Measurements from ENCODE around the gene PPM1E. TPM values are rescaled to one million over a fixed set of nuclear protein-coding genes. Genes with fewer than 3 reads are reported as not detected.
"Not testable (repeated sequence)": the region's sequence is repeated elsewhere in the genome, so short reads cannot be mapped to it uniquely, and the experiment has no call there.

PPM1E gene
- total and polyA plus RNA-seq, 4 donors: 0.08 to 1.3 (median 0.66) TPM

DNA sequence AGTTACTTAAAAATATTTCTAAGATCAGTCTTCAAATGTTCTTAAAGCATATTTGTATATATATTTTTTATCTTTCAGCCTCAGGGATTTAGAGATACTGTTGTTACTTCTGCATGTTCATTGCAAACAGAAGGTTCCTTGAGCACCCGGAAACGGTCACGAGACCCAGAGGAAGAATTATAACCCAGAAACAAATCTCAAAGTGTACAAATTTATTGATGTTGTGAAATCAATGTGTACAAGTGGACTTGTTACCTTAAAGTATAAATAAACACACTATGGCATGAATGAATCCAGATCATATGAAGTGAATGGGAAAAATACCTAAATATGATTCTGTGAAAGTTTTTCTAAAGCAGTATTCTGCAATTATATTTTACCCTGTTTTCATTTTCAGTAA, 21.6 kb upstream of the PPM1E start:
- 89 to 94% methylated on average over 3 of the region's 3 CpGs for WGBS, 2 donors
- H3K27ac ChIP-seq (ENCODE audit: low read depth in 1 of 2, low read length in 1 of 2): no peak overlapping the region
- no peaks in the 10 kb centered on the region for H3K9me3 ChIP-seq (ENCODE audit: control insufficient read depth in 4 of 4, insufficient read depth in 3 of 4, low read length in 3 of 4)
- TF ChIP-seq, protein P1, sequence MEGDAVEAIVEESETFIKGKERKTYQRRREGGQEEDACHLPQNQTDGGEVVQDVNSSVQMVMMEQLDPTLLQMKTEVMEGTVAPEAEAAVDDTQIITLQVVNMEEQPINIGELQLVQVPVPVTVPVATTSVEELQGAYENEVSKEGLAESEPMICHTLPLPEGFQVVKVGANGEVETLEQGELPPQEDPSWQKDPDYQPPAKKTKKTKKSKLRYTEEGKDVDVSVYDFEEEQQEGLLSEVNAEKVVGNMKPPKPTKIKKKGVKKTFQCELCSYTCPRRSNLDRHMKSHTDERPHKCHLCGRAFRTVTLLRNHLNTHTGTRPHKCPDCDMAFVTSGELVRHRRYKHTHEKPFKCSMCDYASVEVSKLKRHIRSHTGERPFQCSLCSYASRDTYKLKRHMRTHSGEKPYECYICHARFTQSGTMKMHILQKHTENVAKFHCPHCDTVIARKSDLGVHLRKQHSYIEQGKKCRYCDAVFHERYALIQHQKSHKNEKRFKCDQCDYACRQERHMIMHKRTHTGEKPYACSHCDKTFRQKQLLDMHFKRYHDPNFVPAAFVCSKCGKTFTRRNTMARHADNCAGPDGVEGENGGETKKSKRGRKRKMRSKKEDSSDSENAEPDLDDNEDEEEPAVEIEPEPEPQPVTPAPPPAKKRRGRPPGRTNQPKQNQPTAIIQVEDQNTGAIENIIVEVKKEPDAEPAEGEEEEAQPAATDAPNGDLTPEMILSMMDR (IDR thresholded peaks at IDR 0.05; ENCODE audit: control extremely low read depth, extremely low read depth): no peak
- H3K9ac ChIP-seq (ENCODE audit: insufficient read depth in 1 of 2, low read length in 2 of 2): no peak overlapping the region
- DNase-seq (no peak), ATAC-seq (ENCODE audit: insufficient read depth, low FRiP score) (no peak)
- no peak overlapping the region for H3K4me3 ChIP-seq
- H3K36me3 ChIP-seq (ENCODE audit: control insufficient read depth in 4 of 4, insufficient read depth in 4 of 4, low read length in 4 of 4): peaks cover 0 to 4% (median 2%) of the 10 kb centered on the region in 4 donors
- no peaks in the 10 kb centered on the region for H3K4me1 ChIP-seq (ENCODE audit: control insufficient read depth in 5 of 5, insufficient read depth in 5 of 5, low read length in 5 of 5)
- H3K27me3 ChIP-seq (ENCODE audit: control insufficient read depth in 3 of 3, insufficient read depth in 3 of 3, low read length in 2 of 3): no peaks in the 10 kb centered on the region

DNA sequence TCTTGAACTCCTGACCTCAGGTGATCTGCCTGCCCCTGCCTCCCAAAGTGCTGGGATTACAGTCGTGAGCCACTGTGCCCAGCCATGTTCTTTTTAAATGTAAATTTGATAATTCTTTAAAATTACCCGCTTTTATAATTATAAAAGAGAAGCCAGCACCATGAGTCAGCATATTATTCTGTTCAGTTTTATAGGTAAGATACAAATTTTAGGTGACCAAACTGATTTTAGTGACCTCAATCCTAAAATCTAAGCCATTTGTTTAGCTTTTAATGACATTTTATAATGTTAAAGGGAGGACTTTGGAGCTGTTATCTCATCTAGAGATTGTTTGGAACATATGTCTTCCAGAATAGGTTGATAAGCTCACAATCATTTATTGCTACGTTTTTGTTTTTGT, 20.8 kb upstream of the PPM1E start:
- TF ChIP-seq, protein P1 (IDR thresholded peaks at IDR 0.05; ENCODE audit: control extremely low read depth, extremely low read depth): no peak
- no peak overlapping the region for H3K4me3 ChIP-seq
- H3K9me3 ChIP-seq (ENCODE audit: control insufficient read depth in 4 of 4, insufficient read depth in 3 of 4, low read length in 3 of 4): no peaks in the 10 kb centered on the region
- no peak for DNase-seq
- no peak overlapping the region for H3K9ac ChIP-seq (ENCODE audit: insufficient read depth in 1 of 2, low read length in 2 of 2)
- no peaks in the 10 kb centered on the region for H3K27me3 ChIP-seq (ENCODE audit: control insufficient read depth in 3 of 3, insufficient read depth in 3 of 3, low read length in 2 of 3)
- H3K4me1 ChIP-seq (ENCODE audit: control insufficient read depth in 5 of 5, insufficient read depth in 5 of 5, low read length in 5 of 5): no peaks in the 10 kb centered on the region
- WGBS, 2 donors: 85 to 88% methylated on average over 3 of the region's 3 CpGs
- no peak overlapping the region for H3K27ac ChIP-seq (ENCODE audit: low read depth in 1 of 2, low read length in 1 of 2)
- peaks cover 0 to 4% (median 2%) of the 10 kb centered on the region in 4 donors for H3K36me3 ChIP-seq (ENCODE audit: control insufficient read depth in 4 of 4, insufficient read depth in 4 of 4, low read length in 4 of 4)
- no peak for ATAC-seq (ENCODE audit: insufficient read depth, low FRiP score)

DNA sequence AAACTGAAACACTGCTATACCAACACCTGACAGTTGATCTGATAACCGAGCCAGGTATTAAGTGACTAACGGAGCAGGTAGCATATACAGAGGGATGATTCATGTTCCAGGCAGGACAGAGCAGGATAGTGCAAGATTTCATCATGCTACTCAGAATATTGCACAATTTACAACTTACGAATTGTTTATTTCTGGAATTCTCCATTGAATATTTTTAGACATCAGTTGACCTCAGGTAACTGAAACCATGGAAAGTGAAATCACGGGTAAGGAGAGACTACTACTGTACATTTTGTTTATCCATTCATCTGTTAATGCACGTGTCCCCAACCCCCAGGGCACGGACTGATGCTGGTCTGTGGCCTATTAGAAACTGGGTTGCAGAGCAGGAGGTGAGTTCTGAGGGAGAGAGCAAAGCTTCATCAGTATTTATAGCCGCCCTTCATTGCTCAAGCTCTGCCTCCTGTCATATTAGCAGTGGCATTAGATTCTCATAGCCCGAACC, 14.5 kb upstream of the PPM1E start:
- Histone ChIP-seq H3K9me3 (ENCODE audit: control insufficient read depth in 4 of 4, insufficient read depth in 3 of 4, low read length in 3 of 4) (no peaks in the 10 kb centered on the region), H3K27me3 (ENCODE audit: control insufficient read depth in 3 of 3, insufficient read depth in 3 of 3, low read length in 2 of 3) (no peaks in the 10 kb centered on the region), H3K4me3 (no peak overlapping the region), H3K36me3 (ENCODE audit: control insufficient read depth in 4 of 4, insufficient read depth in 4 of 4, low read length in 4 of 4) (no peaks in the 10 kb centered on the region), H3K9ac (ENCODE audit: insufficient read depth in 1 of 2, low read length in 2 of 2) (no peak overlapping the region), H3K27ac (ENCODE audit: low read depth in 1 of 2, low read length in 1 of 2) (no peak overlapping the region), H3K4me1 (ENCODE audit: control insufficient read depth in 5 of 5, insufficient read depth in 5 of 5, low read length in 5 of 5) (no peaks in the 10 kb centered on the region)
- 79 to 81% methylated on average over 8 of the region's 8 CpGs for WGBS, 2 donors
- ATAC-seq (ENCODE audit: insufficient read depth, low FRiP score) (no peak), DNase-seq (no peak)
- TF ChIP-seq, protein P1 (IDR thresholded peaks at IDR 0.05; ENCODE audit: control extremely low read depth, extremely low read depth): no peak

DNA sequence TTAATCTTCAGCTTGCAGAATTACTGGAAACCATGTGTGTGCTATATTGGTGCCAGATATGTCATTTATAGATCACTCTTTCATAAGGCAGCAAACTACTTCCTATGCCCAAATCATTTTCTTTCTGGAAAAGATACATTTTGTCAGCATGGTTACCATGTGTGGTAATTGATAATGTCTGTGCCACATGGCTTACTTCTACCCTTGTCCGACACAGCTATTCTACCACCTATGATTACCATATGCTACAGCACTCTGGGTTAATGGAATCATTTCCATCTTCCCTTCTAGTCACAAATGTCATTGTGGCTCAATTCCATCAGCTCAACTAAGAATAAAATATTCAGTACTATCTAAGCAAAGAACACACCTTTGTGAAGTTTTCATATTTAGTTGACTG, 8.0 kb upstream of the PPM1E start:
- no peak for ATAC-seq (ENCODE audit: insufficient read depth, low FRiP score)
- H3K4me1 ChIP-seq (ENCODE audit: control insufficient read depth in 5 of 5, insufficient read depth in 5 of 5, low read length in 5 of 5): no peaks in the 10 kb centered on the region
- no peaks in the 10 kb centered on the region for H3K36me3 ChIP-seq (ENCODE audit: control insufficient read depth in 4 of 4, insufficient read depth in 4 of 4, low read length in 4 of 4)
- no peak overlapping the region for H3K4me3 ChIP-seq
- no peak overlapping the region for H3K27ac ChIP-seq (ENCODE audit: low read depth in 1 of 2, low read length in 1 of 2)
- no peak overlapping the region for H3K9ac ChIP-seq (ENCODE audit: insufficient read depth in 1 of 2, low read length in 2 of 2)
- TF ChIP-seq, protein P1 (IDR thresholded peaks at IDR 0.05; ENCODE audit: control extremely low read depth, extremely low read depth): no peak
- H3K27me3 ChIP-seq (ENCODE audit: control insufficient read depth in 3 of 3, insufficient read depth in 3 of 3, low read length in 2 of 3): peaks cover 0 to 1% (median 0%) of the 10 kb centered on the region in 3 donors
- no peaks in the 10 kb centered on the region for H3K9me3 ChIP-seq (ENCODE audit: control insufficient read depth in 4 of 4, insufficient read depth in 3 of 4, low read length in 3 of 4)
- 94 to 97% methylated on average over 1 of the region's 1 CpG for WGBS, 2 donors
- no peak for DNase-seq

DNA sequence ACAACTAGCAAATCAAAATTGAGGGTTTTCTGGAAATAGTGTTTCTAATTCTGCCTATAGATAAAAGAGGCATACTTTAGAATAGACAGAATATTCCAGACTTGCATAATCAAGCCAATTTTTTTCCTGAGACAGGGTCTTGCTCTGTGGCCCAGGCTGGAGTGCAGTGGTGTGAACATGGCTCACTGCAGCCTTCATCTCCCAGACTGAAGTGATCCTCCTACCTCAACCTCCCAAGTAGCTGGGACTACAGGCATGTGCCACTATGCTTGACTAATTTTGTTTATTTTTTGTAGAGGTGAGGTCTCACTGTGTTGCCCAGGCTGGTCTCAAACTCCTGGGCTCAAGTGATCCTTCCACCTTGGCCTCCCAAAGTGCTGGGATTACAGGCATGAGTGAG, 6.0 kb upstream of the PPM1E start:
- H3K4me3 ChIP-seq; DNase-seq; ATAC-seq (ENCODE audit: insufficient read depth, low FRiP score); H3K9ac ChIP-seq (ENCODE audit: insufficient read depth in 1 of 2, low read length in 2 of 2); H3K9me3 ChIP-seq (ENCODE audit: control insufficient read depth in 4 of 4, insufficient read depth in 3 of 4, low read length in 3 of 4); H3K4me1 ChIP-seq (ENCODE audit: control insufficient read depth in 5 of 5, insufficient read depth in 5 of 5, low read length in 5 of 5); H3K36me3 ChIP-seq (ENCODE audit: control insufficient read depth in 4 of 4, insufficient read depth in 4 of 4, low read length in 4 of 4); H3K27ac ChIP-seq (ENCODE audit: low read depth in 1 of 2, low read length in 1 of 2): not testable (repeated sequence)
- H3K27me3 ChIP-seq (ENCODE audit: control insufficient read depth in 3 of 3, insufficient read depth in 3 of 3, low read length in 2 of 3): peaks cover 0 to 12% (median 0%) of the 10 kb centered on the region in 3 donors

Measured in lung (tissue), 12 donors.